HG02610 (cell line): ENCODE data around the gene PRR16.
A peak's percentile ranks its signal among the peaks of the same experiment; 100 is the strongest.
"Not testable (repeated sequence)": the region's sequence is repeated elsewhere in the genome, so short reads cannot be mapped to it uniquely, and the experiment has no call there.

Source experiments
- ATAC-seq: cut with Tn5 transposase; IDR thresholded peaks from one replicate; pipeline ENCODE4 v1.9.1; 2021; ENCODE audit warnings: mild to moderate bottlenecking, moderate library complexity; ENCODE audit not compliant: unreplicated experiment

Gene PRR16

DNA sequence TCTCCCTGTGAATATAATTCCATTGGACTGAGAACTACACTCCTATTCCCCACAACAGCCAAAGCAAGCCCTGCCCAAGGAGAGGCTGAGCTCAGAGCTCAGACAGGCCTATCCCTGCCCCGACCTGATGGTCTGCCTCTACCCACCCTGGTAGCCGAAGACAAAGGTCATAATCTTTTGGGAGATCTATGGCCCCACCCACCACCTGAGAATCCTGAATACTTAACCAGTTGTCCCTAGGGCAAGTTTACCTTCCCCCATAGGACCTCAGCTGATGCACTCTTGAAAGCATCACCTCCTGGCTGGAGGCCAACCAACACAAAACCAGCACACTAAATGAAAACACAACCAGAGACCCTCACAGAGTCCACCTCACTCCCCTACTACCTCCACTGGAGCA is 167.5 kb downstream of the PRR16 start:
- ATAC-seq = no peak

GRCh38 chr5:120632430-120632829 is 168.3 kb downstream of the PRR16 start:
- ATAC-seq = no peak

GRCh38 chr5:120638449-120638848 is 174.3 kb downstream of the PRR16 start:
- no peak for ATAC-seq

DNA sequence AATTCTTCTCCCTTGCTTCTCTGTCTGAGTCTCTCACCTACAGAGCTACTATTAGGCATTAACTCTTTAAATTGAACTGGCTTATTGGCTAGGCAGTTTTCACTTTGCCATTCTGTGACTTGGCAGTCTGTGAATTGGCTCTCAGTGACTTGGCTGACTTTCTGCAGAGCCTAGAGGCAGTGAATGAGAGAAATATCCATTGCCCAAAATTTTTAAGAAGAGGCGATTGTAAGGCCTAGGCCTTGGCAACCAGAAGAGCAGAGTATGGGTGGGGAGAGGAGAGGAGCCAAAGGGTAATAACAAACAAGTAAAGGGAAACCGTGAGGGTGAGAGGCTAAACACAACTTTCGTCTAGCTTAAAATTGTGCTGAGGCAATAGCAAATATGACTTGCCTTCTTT is 176.7 kb downstream of the PRR16 start:
- no peak for ATAC-seq

DNA sequence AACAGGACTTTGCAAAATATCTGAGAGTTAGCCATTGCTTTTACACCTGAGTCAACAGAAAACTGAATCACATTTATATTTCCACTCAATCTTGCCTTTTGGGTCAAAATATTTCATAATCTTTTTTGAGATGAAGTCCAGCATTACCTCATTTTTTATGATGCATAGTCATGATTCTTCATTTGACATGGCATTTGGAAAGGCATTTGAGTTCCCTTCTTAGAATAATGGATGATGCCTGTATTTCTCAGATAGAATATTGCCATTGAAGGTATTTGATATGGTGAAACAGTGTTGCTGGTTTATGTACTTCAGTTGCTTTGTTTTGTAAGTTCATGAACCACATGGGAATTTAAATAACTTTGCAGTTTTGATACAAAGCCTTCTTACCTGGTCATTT is 180.4 kb downstream of the PRR16 start:
- ATAC-seq = no peak

- ATAC-seq = peak; percentile 70
These were observed 191.8 kb downstream of the PRR16 start for GRCh38 chr5:120655828-120656435.

DNA sequence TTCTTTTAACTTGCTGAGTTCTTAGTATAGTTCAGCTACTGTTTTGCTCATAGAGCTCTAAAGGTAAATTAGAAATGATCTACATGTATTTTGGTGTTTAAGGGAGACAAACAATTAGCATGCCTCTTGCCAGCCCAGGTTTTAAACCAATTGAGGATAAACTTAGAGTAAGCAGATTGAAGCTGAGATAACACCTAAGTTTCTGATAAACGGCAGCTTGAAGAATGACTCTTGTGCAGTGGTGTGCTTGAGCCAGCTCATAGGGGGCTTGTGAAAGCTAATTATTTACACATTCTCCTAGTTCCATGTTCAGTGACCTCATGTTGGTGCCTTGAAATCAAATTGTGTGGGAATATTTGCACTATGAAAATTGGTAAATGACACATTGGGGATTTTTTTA is 193.0 kb downstream of the PRR16 start:
- no peak for ATAC-seq

DNA sequence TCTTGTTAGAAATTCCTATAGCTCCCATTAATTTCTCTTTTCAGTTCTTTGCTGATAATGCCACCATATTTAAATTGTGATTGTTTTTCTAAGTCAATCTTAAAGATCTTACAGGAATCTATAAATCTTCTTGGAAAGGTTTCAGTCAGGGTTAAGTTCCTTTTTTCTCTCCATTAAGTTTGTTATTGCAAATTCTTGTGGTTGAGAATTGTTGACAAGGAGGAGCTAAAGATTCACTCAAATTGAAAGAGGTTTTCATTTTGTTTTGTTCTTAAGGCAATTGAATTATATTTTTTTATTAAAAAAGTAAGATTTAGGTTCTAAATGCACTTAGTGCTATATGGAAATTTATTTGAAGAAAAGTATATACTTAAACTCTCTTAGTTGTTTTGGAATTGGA is 213.4 kb downstream of the PRR16 start:
- ATAC-seq = no peak

- ATAC-seq = no peak
These were observed 214.2 kb downstream of the PRR16 start for GRCh38 chr5:120678279-120678678.

DNA sequence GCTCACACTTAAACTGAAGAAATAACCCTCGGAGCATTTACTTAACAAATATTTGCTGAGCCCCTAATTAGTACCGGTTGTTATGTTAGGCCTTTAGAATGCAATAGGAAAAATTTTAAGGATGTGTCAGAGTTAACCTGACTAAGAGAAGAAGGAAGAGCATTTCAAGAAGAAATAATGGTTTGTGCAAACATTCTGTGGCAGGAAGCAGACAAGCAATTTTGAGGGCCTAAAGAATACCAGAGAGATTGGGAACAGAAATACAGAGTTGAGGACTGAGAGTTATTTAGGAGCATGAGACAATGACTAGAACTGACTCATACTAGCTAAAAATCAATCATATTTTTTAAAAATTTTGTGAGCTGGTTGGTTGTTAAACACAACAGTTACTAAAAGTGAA is 218.8 kb downstream of the PRR16 start:
- ATAC-seq = no peak

GRCh38 chr5:120683580-120683979 is 219.5 kb downstream of the PRR16 start:
- ATAC-seq = no peak

DNA sequence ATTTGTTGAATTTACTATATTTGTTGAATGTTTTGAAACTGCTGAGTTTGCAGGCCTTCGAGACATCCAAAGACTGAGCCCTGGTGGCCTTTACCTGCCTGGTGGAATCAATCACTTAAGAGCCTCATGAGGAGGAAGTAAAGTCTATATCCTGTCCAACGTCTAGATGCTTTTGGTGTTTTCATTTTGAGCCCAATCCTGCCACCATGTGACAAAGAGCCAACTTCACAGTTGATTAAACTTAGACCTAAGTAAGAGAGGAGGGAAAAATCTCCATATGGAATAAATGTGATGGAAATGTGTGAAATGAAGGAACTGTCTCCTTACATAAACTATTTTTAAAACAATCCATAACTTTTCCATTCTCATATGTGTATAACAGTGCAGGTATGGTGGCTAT is 220.1 kb downstream of the PRR16 start:
- no peak for ATAC-seq

GRCh38 chr5:120684749-120685415 is 220.8 kb downstream of the PRR16 start:
- ATAC-seq = no peak

DNA sequence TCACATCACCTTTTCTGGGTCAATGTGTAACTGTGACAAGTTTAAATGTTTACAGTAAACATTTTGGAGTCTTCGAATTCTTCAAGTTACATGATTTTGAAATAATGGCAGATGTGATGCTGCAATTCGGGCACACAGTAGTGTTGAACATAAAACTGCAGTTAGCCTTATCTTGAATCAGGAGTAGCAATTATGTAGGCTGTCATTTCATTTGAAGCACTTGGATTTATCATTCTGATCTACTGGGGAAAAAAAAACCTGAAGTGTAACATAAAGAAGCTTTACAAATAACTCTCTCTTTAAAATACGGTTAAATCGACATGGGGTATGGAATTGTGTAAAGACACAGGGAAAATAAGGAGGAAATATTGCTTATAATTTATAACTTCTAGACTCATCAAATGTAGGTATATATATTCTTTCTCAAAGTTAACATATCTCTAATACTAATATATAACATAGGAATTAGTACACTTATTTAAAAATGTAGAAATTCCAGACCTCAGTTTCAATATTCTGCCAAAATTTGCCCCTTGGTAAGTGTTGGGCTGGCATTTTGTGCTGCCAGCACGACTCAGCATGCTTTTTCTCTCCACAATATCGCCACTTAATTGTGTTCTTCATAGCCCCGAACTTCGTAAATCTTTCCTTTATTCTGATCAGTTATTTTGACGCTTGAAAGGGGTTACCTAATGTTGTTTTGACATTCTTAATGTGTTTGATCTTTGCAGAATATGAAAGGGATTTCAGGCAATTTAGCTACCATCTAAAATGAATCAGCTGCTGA is 226.7 kb downstream of the PRR16 start:
- no peak for ATAC-seq

DNA sequence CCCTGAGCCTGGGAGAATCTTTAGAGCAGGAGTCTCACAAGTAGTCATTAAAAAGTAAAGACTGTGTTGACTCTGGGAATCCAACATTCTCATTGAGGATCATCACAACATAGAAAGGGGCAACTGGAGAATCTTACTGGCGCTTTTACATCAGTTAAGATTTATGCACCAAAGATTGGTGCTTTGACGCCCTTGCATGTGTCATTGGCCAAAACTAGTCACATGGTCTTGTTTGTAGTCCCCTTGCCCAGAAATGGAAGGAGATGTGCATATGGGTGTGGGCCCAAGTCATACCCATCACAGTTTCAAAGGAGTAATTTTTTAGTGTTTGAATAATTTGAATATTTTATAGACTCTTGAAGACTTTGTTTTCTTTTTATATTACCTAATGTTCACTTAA is 228.2 kb downstream of the PRR16 start:
- no peak for ATAC-seq

- ATAC-seq = no peak
These were observed 231.3 kb downstream of the PRR16 start for GRCh38 chr5:120695368-120695880.

- ATAC-seq = no peak
These were observed 233.0 kb downstream of the PRR16 start for GRCh38 chr5:120697147-120697546.

- not testable (repeated sequence) for ATAC-seq
These were observed 233.7 kb downstream of the PRR16 start for GRCh38 chr5:120697670-120698327.

DNA sequence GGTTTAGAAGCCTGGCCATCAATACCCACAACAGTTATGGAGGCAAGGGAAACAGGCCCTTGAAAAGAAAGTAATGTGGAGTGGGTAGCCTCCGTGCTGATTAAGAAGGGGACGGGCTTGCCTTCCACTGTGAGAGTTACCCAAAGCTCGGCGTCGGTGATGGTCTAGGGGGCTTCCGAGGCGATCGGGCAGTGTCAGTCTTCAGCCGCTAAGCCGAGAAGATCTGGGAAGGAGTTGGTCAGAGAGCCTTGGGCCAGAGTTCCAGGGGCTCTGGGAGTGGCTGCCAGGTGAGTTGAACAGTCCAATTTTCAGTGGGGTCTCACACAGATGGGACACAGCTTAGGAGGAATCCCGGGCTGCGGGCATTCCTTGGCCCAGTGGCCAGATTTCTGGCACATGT is 236.6 kb downstream of the PRR16 start:
- not testable (repeated sequence) for ATAC-seq

- ATAC-seq = not testable (repeated sequence)
These were observed 238.9 kb downstream of the PRR16 start for GRCh38 chr5:120702817-120703538.
